H1 (cell line): ENCODE measurements around the gene SPINK4. TPM values are rescaled to one million over a fixed set of nuclear protein-coding genes. Genes with fewer than 3 reads are reported as not detected.

ENCODE experiments used
- CTBP2 ChIP-seq: IDR thresholded peaks from 2 replicates; pipeline ENCODE4 v1.7.0; 2011; ENCODE audit warnings: borderline replicate concordance, mild to moderate bottlenecking, moderate library complexity, mixed read lengths, low read length; ENCODE audit not compliant: insufficient read depth, insufficient read length
- MAFK ChIP-seq: IDR thresholded peaks from 2 replicates; pipeline ENCODE4 v1.6.1; 2012; ENCODE audit warnings: low read depth, mild to moderate bottlenecking, improper control_type of control experiment, low read length
- SAP30 ChIP-seq: fragments of 300-600 bp; sonication (generic); IDR thresholded peaks from 2 replicates; pipeline ENCODE4 v1.7.1; 2012; ENCODE audit warnings: low read length, moderate library complexity, mild to moderate bottlenecking, inconsistent platforms; ENCODE audit not compliant: insufficient read depth, insufficient replicate concordance
- SP1 ChIP-seq: IDR thresholded peaks from 2 replicates; pipeline ENCODE4 v1.6.1; 2011; ENCODE audit warnings: low read depth, low read length
- polyA plus RNA-seq, 7 experiments: library from polyadenylated mRNA; depleted of rRNA in 3 of 7; stranded (reverse) in 5 of 7; unstranded in 2 of 7; fragments of >200 nt in 5 of 7; fragments of 200-250 nt in 2 of 7; gene quantifications; 1 replicate in 5 of 7; 2 replicates in 1 of 7; 4 replicates in 1 of 7; pipeline versions ENCODE4 v1.2.1 to v1.2.3, GENCODE V29; 2011 to 2013; ENCODE audit warnings: missing spikeins in 2 of 7, mixed read lengths in 2 of 7
- total RNA-seq: library from RNA; stranded (reverse); fragmentation: NEBNext Ultra II Directional; extraction: Animal tissue kit (Norgen Biotek cat#: 25700); gene quantifications from 2 replicates; pipeline ENCODE4 v1.2.1, GENCODE V29; 2021
- TF ChIP-seq, protein P1 (sequence below): fragments of 300-600 bp; sonication (generic); IDR thresholded peaks from 2 replicates; pipeline ENCODE4 v1.7.1; 2012; ENCODE audit warnings: low read length, moderate library complexity, mild to moderate bottlenecking, inconsistent platforms; ENCODE audit not compliant: insufficient replicate concordance
- TF ChIP-seq, protein P2 (sequence below), 3 experiments: IDR thresholded peaks; 1 replicate in 2 of 3; 2 replicates in 1 of 3; pipeline versions ENCODE4 v1.5.1 to v1.6.1; 2011; ENCODE audit warnings: low read length in 3 of 3, mild to moderate bottlenecking in 3 of 3, inconsistent platforms in 2 of 3, low read depth in 1 of 3, moderate library complexity in 1 of 3; ENCODE audit not compliant: insufficient read depth in 1 of 3; ENCODE audit errors: control extremely low read depth in 1 of 3

Gene SPINK4
- total and polyA plus RNA-seq, 2 of the 8 experiments (the other 6 are each of a cell fraction or from before 2014, with no cell fraction given): not detected

DNA sequence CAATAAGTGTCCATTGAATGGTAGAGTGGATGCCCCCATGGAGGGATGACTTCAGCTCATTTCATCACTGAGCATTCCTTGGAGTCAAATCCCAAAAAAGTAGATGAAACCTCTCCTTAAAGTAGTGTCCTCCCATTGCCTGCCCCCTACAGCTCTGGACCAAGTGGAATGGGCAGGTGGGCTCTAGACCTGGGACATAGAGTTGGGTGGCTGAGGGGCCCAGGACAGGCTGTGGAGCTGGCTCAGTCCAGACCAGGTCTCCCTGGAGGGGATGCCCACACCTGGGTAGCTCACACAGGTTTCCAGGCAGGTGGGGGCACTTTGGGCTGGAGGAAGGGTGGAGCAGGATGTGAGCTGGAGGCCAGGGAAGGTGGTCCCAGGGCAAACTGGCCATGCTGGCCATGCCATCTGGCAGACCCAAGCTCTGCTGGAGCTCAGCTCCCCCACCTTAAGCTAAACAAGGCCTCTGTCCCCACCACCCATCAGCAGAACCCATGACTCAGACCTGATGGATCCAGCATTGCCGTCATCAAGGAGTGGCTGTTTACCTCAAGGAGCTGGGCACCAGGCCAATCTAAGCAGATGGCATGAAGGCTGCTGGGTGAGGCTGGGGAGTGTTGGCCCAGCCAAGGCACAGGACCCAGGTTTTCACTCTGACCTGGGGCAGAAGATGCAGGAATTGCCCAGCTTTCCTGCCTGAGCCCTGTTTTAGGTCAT, 6.2 kb upstream of the SPINK4 start (continued):
- TF ChIP-seq, protein P1, sequence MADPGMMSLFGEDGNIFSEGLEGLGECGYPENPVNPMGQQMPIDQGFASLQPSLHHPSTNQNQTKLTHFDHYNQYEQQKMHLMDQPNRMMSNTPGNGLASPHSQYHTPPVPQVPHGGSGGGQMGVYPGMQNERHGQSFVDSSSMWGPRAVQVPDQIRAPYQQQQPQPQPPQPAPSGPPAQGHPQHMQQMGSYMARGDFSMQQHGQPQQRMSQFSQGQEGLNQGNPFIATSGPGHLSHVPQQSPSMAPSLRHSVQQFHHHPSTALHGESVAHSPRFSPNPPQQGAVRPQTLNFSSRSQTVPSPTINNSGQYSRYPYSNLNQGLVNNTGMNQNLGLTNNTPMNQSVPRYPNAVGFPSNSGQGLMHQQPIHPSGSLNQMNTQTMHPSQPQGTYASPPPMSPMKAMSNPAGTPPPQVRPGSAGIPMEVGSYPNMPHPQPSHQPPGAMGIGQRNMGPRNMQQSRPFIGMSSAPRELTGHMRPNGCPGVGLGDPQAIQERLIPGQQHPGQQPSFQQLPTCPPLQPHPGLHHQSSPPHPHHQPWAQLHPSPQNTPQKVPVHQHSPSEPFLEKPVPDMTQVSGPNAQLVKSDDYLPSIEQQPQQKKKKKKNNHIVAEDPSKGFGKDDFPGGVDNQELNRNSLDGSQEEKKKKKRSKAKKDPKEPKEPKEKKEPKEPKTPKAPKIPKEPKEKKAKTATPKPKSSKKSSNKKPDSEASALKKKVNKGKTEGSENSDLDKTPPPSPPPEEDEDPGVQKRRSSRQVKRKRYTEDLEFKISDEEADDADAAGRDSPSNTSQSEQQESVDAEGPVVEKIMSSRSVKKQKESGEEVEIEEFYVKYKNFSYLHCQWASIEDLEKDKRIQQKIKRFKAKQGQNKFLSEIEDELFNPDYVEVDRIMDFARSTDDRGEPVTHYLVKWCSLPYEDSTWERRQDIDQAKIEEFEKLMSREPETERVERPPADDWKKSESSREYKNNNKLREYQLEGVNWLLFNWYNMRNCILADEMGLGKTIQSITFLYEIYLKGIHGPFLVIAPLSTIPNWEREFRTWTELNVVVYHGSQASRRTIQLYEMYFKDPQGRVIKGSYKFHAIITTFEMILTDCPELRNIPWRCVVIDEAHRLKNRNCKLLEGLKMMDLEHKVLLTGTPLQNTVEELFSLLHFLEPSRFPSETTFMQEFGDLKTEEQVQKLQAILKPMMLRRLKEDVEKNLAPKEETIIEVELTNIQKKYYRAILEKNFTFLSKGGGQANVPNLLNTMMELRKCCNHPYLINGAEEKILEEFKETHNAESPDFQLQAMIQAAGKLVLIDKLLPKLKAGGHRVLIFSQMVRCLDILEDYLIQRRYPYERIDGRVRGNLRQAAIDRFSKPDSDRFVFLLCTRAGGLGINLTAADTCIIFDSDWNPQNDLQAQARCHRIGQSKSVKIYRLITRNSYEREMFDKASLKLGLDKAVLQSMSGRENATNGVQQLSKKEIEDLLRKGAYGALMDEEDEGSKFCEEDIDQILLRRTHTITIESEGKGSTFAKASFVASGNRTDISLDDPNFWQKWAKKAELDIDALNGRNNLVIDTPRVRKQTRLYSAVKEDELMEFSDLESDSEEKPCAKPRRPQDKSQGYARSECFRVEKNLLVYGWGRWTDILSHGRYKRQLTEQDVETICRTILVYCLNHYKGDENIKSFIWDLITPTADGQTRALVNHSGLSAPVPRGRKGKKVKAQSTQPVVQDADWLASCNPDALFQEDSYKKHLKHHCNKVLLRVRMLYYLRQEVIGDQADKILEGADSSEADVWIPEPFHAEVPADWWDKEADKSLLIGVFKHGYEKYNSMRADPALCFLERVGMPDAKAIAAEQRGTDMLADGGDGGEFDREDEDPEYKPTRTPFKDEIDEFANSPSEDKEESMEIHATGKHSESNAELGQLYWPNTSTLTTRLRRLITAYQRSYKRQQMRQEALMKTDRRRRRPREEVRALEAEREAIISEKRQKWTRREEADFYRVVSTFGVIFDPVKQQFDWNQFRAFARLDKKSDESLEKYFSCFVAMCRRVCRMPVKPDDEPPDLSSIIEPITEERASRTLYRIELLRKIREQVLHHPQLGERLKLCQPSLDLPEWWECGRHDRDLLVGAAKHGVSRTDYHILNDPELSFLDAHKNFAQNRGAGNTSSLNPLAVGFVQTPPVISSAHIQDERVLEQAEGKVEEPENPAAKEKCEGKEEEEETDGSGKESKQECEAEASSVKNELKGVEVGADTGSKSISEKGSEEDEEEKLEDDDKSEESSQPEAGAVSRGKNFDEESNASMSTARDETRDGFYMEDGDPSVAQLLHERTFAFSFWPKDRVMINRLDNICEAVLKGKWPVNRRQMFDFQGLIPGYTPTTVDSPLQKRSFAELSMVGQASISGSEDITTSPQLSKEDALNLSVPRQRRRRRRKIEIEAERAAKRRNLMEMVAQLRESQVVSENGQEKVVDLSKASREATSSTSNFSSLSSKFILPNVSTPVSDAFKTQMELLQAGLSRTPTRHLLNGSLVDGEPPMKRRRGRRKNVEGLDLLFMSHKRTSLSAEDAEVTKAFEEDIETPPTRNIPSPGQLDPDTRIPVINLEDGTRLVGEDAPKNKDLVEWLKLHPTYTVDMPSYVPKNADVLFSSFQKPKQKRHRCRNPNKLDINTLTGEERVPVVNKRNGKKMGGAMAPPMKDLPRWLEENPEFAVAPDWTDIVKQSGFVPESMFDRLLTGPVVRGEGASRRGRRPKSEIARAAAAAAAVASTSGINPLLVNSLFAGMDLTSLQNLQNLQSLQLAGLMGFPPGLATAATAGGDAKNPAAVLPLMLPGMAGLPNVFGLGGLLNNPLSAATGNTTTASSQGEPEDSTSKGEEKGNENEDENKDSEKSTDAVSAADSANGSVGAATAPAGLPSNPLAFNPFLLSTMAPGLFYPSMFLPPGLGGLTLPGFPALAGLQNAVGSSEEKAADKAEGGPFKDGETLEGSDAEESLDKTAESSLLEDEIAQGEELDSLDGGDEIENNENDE: no peak
- no peak for TF ChIP-seq SAP30
- no peak for TF ChIP-seq MAFK
- TF ChIP-seq, protein P2, sequence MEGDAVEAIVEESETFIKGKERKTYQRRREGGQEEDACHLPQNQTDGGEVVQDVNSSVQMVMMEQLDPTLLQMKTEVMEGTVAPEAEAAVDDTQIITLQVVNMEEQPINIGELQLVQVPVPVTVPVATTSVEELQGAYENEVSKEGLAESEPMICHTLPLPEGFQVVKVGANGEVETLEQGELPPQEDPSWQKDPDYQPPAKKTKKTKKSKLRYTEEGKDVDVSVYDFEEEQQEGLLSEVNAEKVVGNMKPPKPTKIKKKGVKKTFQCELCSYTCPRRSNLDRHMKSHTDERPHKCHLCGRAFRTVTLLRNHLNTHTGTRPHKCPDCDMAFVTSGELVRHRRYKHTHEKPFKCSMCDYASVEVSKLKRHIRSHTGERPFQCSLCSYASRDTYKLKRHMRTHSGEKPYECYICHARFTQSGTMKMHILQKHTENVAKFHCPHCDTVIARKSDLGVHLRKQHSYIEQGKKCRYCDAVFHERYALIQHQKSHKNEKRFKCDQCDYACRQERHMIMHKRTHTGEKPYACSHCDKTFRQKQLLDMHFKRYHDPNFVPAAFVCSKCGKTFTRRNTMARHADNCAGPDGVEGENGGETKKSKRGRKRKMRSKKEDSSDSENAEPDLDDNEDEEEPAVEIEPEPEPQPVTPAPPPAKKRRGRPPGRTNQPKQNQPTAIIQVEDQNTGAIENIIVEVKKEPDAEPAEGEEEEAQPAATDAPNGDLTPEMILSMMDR (IDR thresholded peaks at IDR 0.05; ENCODE audit: control extremely low read depth in 1 of 3, insufficient read depth in 1 of 3, low read depth in 1 of 3, low read length in 3 of 3): no peak
- TF ChIP-seq SP1: no peak
- TF ChIP-seq CTBP2: no peak
